H1 (cell line): Measurements from ENCODE around the gene JAKMIP3. TPM values are rescaled to one million over a fixed set of nuclear protein-coding genes. Genes with fewer than 3 reads are reported as not detected.

Experiments
- CTCF ChIA-PET: fragments of 300-600 bp; sonication (Branson Sonifier 250); formaldehyde crosslinking; loops from one replicate; lab custom pipeline; 2021; ENCODE audit not compliant: partially characterized antibody; lab: Charles Lee
- POLR2A ChIA-PET: fragments of 300-600 bp; sonication (Branson Sonifier 250); formaldehyde crosslinking; loops from one replicate; lab custom pipeline; 2021; ENCODE audit warnings: inconsistent platforms; ENCODE audit not compliant: partially characterized antibody; lab: Charles Lee
- DNase-seq, 2 experiments: peaks; one replicate each; pipeline versions ENCODE4 v3.0.0 to v3.0.0-alpha.2; 2010 to 2022; ENCODE audit warnings: low spot score in 2 of 2, low read depth in 1 of 2, mixed read lengths in 1 of 2
- FAIRE-seq: peaks from 2 replicates; lab custom pipeline; 2011; peaks lifted over from hg19 to GRCh38; lab: Jason Lieb, UNC
- H2AFZ ChIP-seq: 2 replicates; pipeline ENCODE4 v1.8.1; 2012; ENCODE audit warnings: low read length, inconsistent platforms
- H2AK5ac ChIP-seq: 2 replicates; pipeline ENCODE4 v1.6.1; 2013; ENCODE audit warnings: low read depth, low read length
- H2BK120ac ChIP-seq: replicated peaks from 2 replicates; pipeline ENCODE3; 2013; ENCODE audit warnings: low read depth, low read length, inconsistent platforms
- H2BK12ac ChIP-seq: 2 replicates; pipeline ENCODE4 v1.6.1; 2013; ENCODE audit warnings: low read depth, low read length
- H2BK15ac ChIP-seq: 2 replicates; pipeline ENCODE4 v1.6.1; 2013; ENCODE audit warnings: low read length
- H2BK20ac ChIP-seq: 2 replicates; pipeline ENCODE4 v1.6.1; 2013; ENCODE audit warnings: low read length
- H2BK5ac ChIP-seq: 2 replicates; pipeline ENCODE4 v1.6.1; 2013; ENCODE audit warnings: low read depth, low read length
- H3K14ac ChIP-seq: 2 replicates; pipeline ENCODE4 v1.6.1; 2013; ENCODE audit warnings: inconsistent platforms; ENCODE audit not compliant: insufficient read length
- H3K18ac ChIP-seq: 2 replicates; pipeline ENCODE4 v1.6.1; 2013; ENCODE audit warnings: low read length; ENCODE audit errors: extremely low read depth
- H3K23ac ChIP-seq: 2 replicates; pipeline ENCODE4 v1.6.1; 2013; ENCODE audit warnings: inconsistent platforms; ENCODE audit not compliant: insufficient read length
- H3K23me2 ChIP-seq: 2 replicates; pipeline ENCODE4 v1.6.1; 2013; ENCODE audit warnings: low read depth, low read length
- H3K27ac ChIP-seq: 2 replicates; pipeline ENCODE4 v1.6.1; 2011; ENCODE audit warnings: low read depth, low read length, inconsistent platforms
- H3K27me3 ChIP-seq, 4 experiments: replicated peaks in 1 of 4; 1 replicate in 1 of 4; 2 replicates in 3 of 4; pipeline versions ENCODE4 v1.6.1 to v1.8.1; 2011 to 2013; ENCODE audit warnings: low read length in 3 of 4, mild to moderate bottlenecking in 3 of 4, inconsistent platforms in 2 of 4, mixed read lengths in 2 of 4, moderate library complexity in 1 of 4; ENCODE audit not compliant: control insufficient read depth in 3 of 4, insufficient read depth in 3 of 4; ENCODE audit errors: extremely low read depth in 1 of 4
- H3K36me3 ChIP-seq, 4 experiments: 2 replicates each; pipeline versions ENCODE4 v1.6.1 to v1.8.1; 2011 to 2013; ENCODE audit warnings: mild to moderate bottlenecking in 4 of 4, low read length in 3 of 4, moderate library complexity in 2 of 4, control low read depth in 1 of 4, inconsistent platforms in 1 of 4; ENCODE audit not compliant: insufficient read depth in 4 of 4, control insufficient read depth in 2 of 4
- H3K4ac ChIP-seq: replicated peaks from 2 replicates; pipeline ENCODE3; 2013; ENCODE audit warnings: low read length, low read depth, mixed read lengths, inconsistent platforms; ENCODE audit not compliant: insufficient read length
- H3K4me1 ChIP-seq, 4 experiments: replicated peaks in 1 of 4; 1 replicate in 1 of 4; 2 replicates in 3 of 4; pipeline versions ENCODE4 v1.6.1 to v1.8.1; 2011 to 2013; ENCODE audit warnings: low read length in 3 of 4, inconsistent platforms in 2 of 4, mixed read lengths in 1 of 4; ENCODE audit not compliant: insufficient read depth in 4 of 4, control insufficient read depth in 3 of 4
- H3K4me2 ChIP-seq, 2 experiments: 2 replicates each; pipeline versions ENCODE4 v1.6.1 to v1.8.1; 2011 to 2013; ENCODE audit warnings: low read depth in 2 of 2, low read length in 2 of 2, control low read depth in 1 of 2, inconsistent platforms in 1 of 2, mild to moderate bottlenecking in 1 of 2; ENCODE audit not compliant: insufficient read depth in 1 of 2
- H3K4me3 ChIP-seq, 4 experiments: fragments of 200-600, 300-600 bp in 1 of 4; sonication (generic), shearing (Covaris generic), sonication (Bioruptor Twin) in 1 of 4; 2 replicates each; pipeline versions ENCODE4 v1.5.1 to v1.8.1; 2011 to 2016; ENCODE audit warnings: low read length in 4 of 4, low read depth in 3 of 4, control low read depth in 2 of 4, inconsistent platforms in 2 of 4, mild to moderate bottlenecking in 2 of 4, mixed read lengths in 1 of 4, moderate library complexity in 1 of 4; ENCODE audit not compliant: insufficient read depth in 2 of 4; ENCODE audit errors: extremely low read depth in 1 of 4
- H3K56ac ChIP-seq: replicated peaks from 2 replicates; pipeline ENCODE3; 2013; ENCODE audit warnings: low read depth, mild to moderate bottlenecking, mixed read lengths, low read length, inconsistent platforms; ENCODE audit not compliant: insufficient read length
- H3K79me1 ChIP-seq: 2 replicates; pipeline ENCODE4 v1.6.1; 2013; ENCODE audit warnings: low read depth, low read length, control low read depth
- H3K79me2 ChIP-seq, 2 experiments: 2 replicates each; pipeline versions ENCODE4 v1.6.1 to v1.8.1; 2012 to 2013; ENCODE audit warnings: low read length in 2 of 2, mild to moderate bottlenecking in 2 of 2, inconsistent platforms in 1 of 2; ENCODE audit not compliant: insufficient read depth in 2 of 2, control insufficient read depth in 1 of 2
- H3K9ac ChIP-seq, 4 experiments: replicated peaks in 1 of 4; 1 replicate in 1 of 4; 2 replicates in 3 of 4; pipeline versions ENCODE4 v1.6.1 to v1.8.1; 2011 to 2013; ENCODE audit warnings: low read depth in 3 of 4, low read length in 3 of 4, control low read depth in 2 of 4, mild to moderate bottlenecking in 2 of 4, moderate library complexity in 2 of 4, inconsistent platforms in 1 of 4; ENCODE audit errors: extremely low read depth in 1 of 4
- H3K9me3 ChIP-seq, 2 experiments: 2 replicates each; pipeline versions ENCODE4 v1.6.1 to v1.8.1; 2012 to 2013; ENCODE audit warnings: mild to moderate bottlenecking in 2 of 2, moderate library complexity in 2 of 2, control low read depth in 1 of 2, inconsistent platforms in 1 of 2, low read depth in 1 of 2, low read length in 1 of 2, mixed read lengths in 1 of 2; ENCODE audit not compliant: insufficient read depth in 2 of 2
- H4K20me1 ChIP-seq, 2 experiments: replicated peaks in 1 of 2; 2 replicates each; pipeline versions ENCODE3 to v1.8.1; 2011 to 2013; ENCODE audit warnings: inconsistent platforms in 2 of 2, low read length in 2 of 2, mild to moderate bottlenecking in 1 of 2; ENCODE audit not compliant: insufficient read depth in 2 of 2, control insufficient read depth in 1 of 2
- H4K5ac ChIP-seq: 2 replicates; pipeline ENCODE4 v1.6.1; 2013; ENCODE audit warnings: low read length, low read depth, mixed read lengths, inconsistent platforms; ENCODE audit not compliant: insufficient read length
- H4K8ac ChIP-seq: 2 replicates; pipeline ENCODE4 v1.8.0; 2013; ENCODE audit warnings: mild to moderate bottlenecking, moderate library complexity, low read length, inconsistent platforms; ENCODE audit not compliant: insufficient read depth; ENCODE audit errors: extremely low read depth
- H4K91ac ChIP-seq: replicated peaks from 2 replicates; pipeline ENCODE3; 2013; ENCODE audit warnings: low read length, mixed read lengths, inconsistent platforms; ENCODE audit not compliant: insufficient read length
- SP1 ChIP-seq: IDR thresholded peaks from 2 replicates; pipeline ENCODE4 v1.6.1; 2011; ENCODE audit warnings: low read depth, low read length
- WGBS, 2 experiments: shearing (Covaris generic) in 1 of 2; methylation state at CpG; one replicate each; pipeline versions ENCODE4 v1.1.6 to v1.1.7; 2013 to 2015; ENCODE audit warnings: low lambda C conversion rate in 2 of 2, mixed read lengths in 2 of 2, inconsistent platforms in 1 of 2, low coverage in 1 of 2, missing lambda C conversion rate in 1 of 2; ENCODE audit not compliant: insufficient replicate concordance in 2 of 2, insufficient coverage in 1 of 2, insufficient read length in 1 of 2; ENCODE audit errors: extremely low coverage in 1 of 2, missing lambda C conversion rate in 1 of 2; 5-methylcytosine and 5-hydroxymethylcytosine counted together
- polyA plus RNA-seq, 7 experiments: library from polyadenylated mRNA; depleted of rRNA in 3 of 7; stranded (reverse) in 5 of 7; unstranded in 2 of 7; fragments of >200 nt in 5 of 7; fragments of 200-250 nt in 2 of 7; gene quantifications; 1 replicate in 5 of 7; 2 replicates in 1 of 7; 4 replicates in 1 of 7; pipeline versions ENCODE4 v1.2.1 to v1.2.3, GENCODE V29; 2011 to 2013; ENCODE audit warnings: missing spikeins in 2 of 7, mixed read lengths in 2 of 7
- total RNA-seq: library from RNA; stranded (reverse); fragmentation: NEBNext Ultra II Directional; extraction: Animal tissue kit (Norgen Biotek cat#: 25700); gene quantifications from 2 replicates; pipeline ENCODE4 v1.2.1, GENCODE V29; 2021

Gene JAKMIP3
- total and polyA plus RNA-seq, 2 of the 8 experiments (the other 6 are each of a cell fraction or from before 2014, with no cell fraction given) = 0.83 to 0.91 TPM

GRCh38 chr10:132018446-132018845, 47.3 kb upstream of the JAKMIP3 start:
- H2AFZ ChIP-seq = no peak overlapping the region
- H3K9me3 ChIP-seq = no peaks in the 10 kb centered on the region; a peak in 1 of 4 replicates
- H2BK12ac ChIP-seq = no peak overlapping the region
- no peaks in the 10 kb centered on the region for H3K36me3 ChIP-seq
- H4K8ac ChIP-seq = no peak overlapping the region
- no peak overlapping the region for H2BK20ac ChIP-seq
- H3K4ac ChIP-seq = no peak overlapping the region
- no peak overlapping the region for H2BK15ac ChIP-seq
- H4K20me1 ChIP-seq = no peaks in the 10 kb centered on the region
- H3K4me1 ChIP-seq = peaks cover 2 to 6% (median 3%) of the 10 kb centered on the region in 4 experiments; a peak in 5 of 7 replicates
- no peaks in the 10 kb centered on the region for H3K23me2 ChIP-seq
- no peaks in the 10 kb centered on the region for H3K79me2 ChIP-seq
- 72% methylated on average over 3 of the region's 5 CpGs; no CpG with 5 or more reads in 1 of the 2 experiments for WGBS, 2 experiments
- no peak overlapping the region for H3K9ac ChIP-seq
- H4K5ac ChIP-seq = no peak overlapping the region
- H3K27ac ChIP-seq = no peak overlapping the region
- no peak overlapping the region for H3K4me3 ChIP-seq
- H3K27me3 ChIP-seq = peaks cover 0 to 4% (median 1%) of the 10 kb centered on the region in 4 experiments; a peak in 3 of 7 replicates
- H3K4me2 ChIP-seq = no peak overlapping the region
- H3K18ac ChIP-seq = no peak overlapping the region
- H3K56ac ChIP-seq = no peak overlapping the region
- no peak overlapping the region for H3K14ac ChIP-seq
- H2BK120ac ChIP-seq = no peak overlapping the region
- H2BK5ac ChIP-seq = no peak overlapping the region
- peaks cover 2% of the 10 kb centered on the region; the same call in 1 of the 2 replicates for H3K79me1 ChIP-seq
- H4K91ac ChIP-seq = no peak overlapping the region
- H2AK5ac ChIP-seq = no peak overlapping the region
- H3K23ac ChIP-seq = no peak overlapping the region
- FAIRE-seq = no peak
- no peak for DNase-seq
- ChIA-PET POLR2A (interaction anchor here (0.8 kb wide), 1 partner anchor 21 kb away, joined by 3 read pairs; no protein-coding TSS in a partner anchor), CTCF (interaction anchor here (1.0 to 6.0 kb wide), 6 partner anchors 18 to 187 kb away, joined by 3 to 86 read pairs (median 3); no protein-coding TSS in a partner anchor)
- no peak for TF ChIP-seq SP1
